HepG2 (cell line): ENCODE results near the gene BHMT. TPM values are rescaled to one million over a fixed set of nuclear protein-coding genes. Genes with fewer than 3 reads are reported as not detected.

Source experiments
- DNMT1 ChIP-seq: sonication (generic); formaldehyde crosslinking; IDR thresholded peaks from 2 replicates; pipeline ENCODE4 v1.5.1; 2020; ENCODE audit warnings: mild to moderate bottlenecking, missing genetic modification reagents
- GATAD2A ChIP-seq: IDR thresholded peaks from 2 replicates; pipeline ENCODE4 v1.6.1; 2016
- GMEB2 ChIP-seq: IDR thresholded peaks from 2 replicates; pipeline ENCODE4 v1.6.1; 2016; ENCODE audit warnings: missing biosample characterization, missing genetic modification reagents, low read depth
- HDAC1 ChIP-seq: sonication (generic); formaldehyde crosslinking; IDR thresholded peaks from 2 replicates; pipeline ENCODE4 v1.5.1; 2020; ENCODE audit warnings: mild to moderate bottlenecking, missing genetic modification reagents
- JDP2 ChIP-seq: sonication (generic); formaldehyde crosslinking; IDR thresholded peaks from 2 replicates; pipeline ENCODE4 v1.8.1; 2022; ENCODE audit warnings: missing genetic modification reagents, borderline replicate concordance
- KDM6A ChIP-seq: IDR thresholded peaks from 2 replicates; pipeline ENCODE4 v1.6.1; 2016; ENCODE audit warnings: low read depth
- NFIC ChIP-seq: IDR thresholded peaks from 2 replicates; pipeline ENCODE4 v1.6.1; 2012; ENCODE audit warnings: mild to moderate bottlenecking, low read length, inconsistent platforms
- PHF8 ChIP-seq: sonication (generic); formaldehyde crosslinking; IDR thresholded peaks from 2 replicates; pipeline ENCODE4 v1.5.0; 2020; ENCODE audit warnings: missing genetic modification reagents
- POGZ ChIP-seq: sonication (generic); formaldehyde crosslinking; IDR thresholded peaks from 2 replicates; pipeline ENCODE4 v1.4.0; 2020; ENCODE audit warnings: mild to moderate bottlenecking, missing genetic modification reagents
- SAFB2 ChIP-seq: sonication (generic); formaldehyde crosslinking; IDR thresholded peaks from 2 replicates; pipeline ENCODE4 v1.5.1; 2020; ENCODE audit warnings: missing genetic modification reagents, low read depth, mild to moderate bottlenecking, borderline replicate concordance
- XBP1 ChIP-seq: sonication (generic); formaldehyde crosslinking; IDR thresholded peaks from 2 replicates; pipeline ENCODE4 v1.5.0; 2020; ENCODE audit warnings: missing genetic modification reagents
- YEATS4 ChIP-seq: sonication (generic); formaldehyde crosslinking; IDR thresholded peaks from 2 replicates; pipeline ENCODE4 v1.4.0; 2020; ENCODE audit warnings: missing genetic modification reagents, borderline replicate concordance
- ZBTB20 ChIP-seq: sonication (generic); formaldehyde crosslinking; IDR thresholded peaks from 2 replicates; pipeline ENCODE4 v1.8.1; 2023; ENCODE audit warnings: missing genetic modification reagents, low read depth, mild to moderate bottlenecking, borderline replicate concordance
- ZC3H13 ChIP-seq: sonication (generic); formaldehyde crosslinking; IDR thresholded peaks from 2 replicates; pipeline ENCODE4 v1.8.1; 2023; ENCODE audit warnings: mild to moderate bottlenecking, missing genetic modification reagents, moderate library complexity
- ZFP41 ChIP-seq: sonication (generic); formaldehyde crosslinking; IDR thresholded peaks from 2 replicates; pipeline ENCODE4 v1.4.0; 2020; ENCODE audit warnings: mild to moderate bottlenecking, missing genetic modification reagents, borderline replicate concordance
- ZFY ChIP-seq: sonication (generic); formaldehyde crosslinking; IDR thresholded peaks from 2 replicates; pipeline ENCODE4 v1.4.0; 2020; ENCODE audit warnings: missing genetic modification reagents
- ZNF317 ChIP-seq: sonication (generic); formaldehyde crosslinking; IDR thresholded peaks from 2 replicates; pipeline ENCODE4 v1.5.0; 2020; ENCODE audit warnings: mild to moderate bottlenecking, missing genetic modification reagents
- ZNF512 ChIP-seq: sonication (generic); formaldehyde crosslinking; IDR thresholded peaks from 2 replicates; pipeline ENCODE4 v1.4.0; 2020; ENCODE audit warnings: mild to moderate bottlenecking, missing genetic modification reagents
- ZNF546 ChIP-seq: sonication (generic); formaldehyde crosslinking; conservative IDR thresholded peaks from 2 replicates; pipeline ENCODE4 v1.8.1; 2023; ENCODE audit warnings: mild to moderate bottlenecking, missing genetic modification reagents
- ZSCAN30 ChIP-seq: sonication (generic); formaldehyde crosslinking; IDR thresholded peaks from 2 replicates; pipeline ENCODE4 v1.5.0; 2020; ENCODE audit warnings: mild to moderate bottlenecking, missing genetic modification reagents
- polyA plus RNA-seq, 8 experiments: library from polyadenylated mRNA; depleted of rRNA in 3 of 8; stranded (reverse) in 7 of 8; unstranded in 1 of 8; fragments of >200 nt; fragmentation: Illumina TruSeq in 4 of 8; extraction: Trizol in 4 of 8; gene quantifications; 2 replicates each; pipeline versions ENCODE4 v1.2.1 to v1.2.3, GENCODE V29; 2011 to 2016; ENCODE audit warnings: low read depth in 4 of 8, missing spikeins in 1 of 8, mixed read lengths in 1 of 8; ENCODE audit not compliant: insufficient read depth in 1 of 8
- total RNA-seq, 5 experiments: library from RNA; depleted of rRNA; stranded (reverse); fragments of >200 nt; fragmentation: Illumina TruSeq; extraction: Trizol; gene quantifications; 2 replicates each; pipeline ENCODE4 v1.2.3, GENCODE V29; 2016; ENCODE audit warnings: low read depth in 1 of 5
- TF ChIP-seq, protein P1 (sequence below): IDR thresholded peaks from 2 replicates; pipeline ENCODE4 v1.6.1; 2012; ENCODE audit warnings: inconsistent platforms
- TF ChIP-seq, protein P2 (sequence below): sonication (generic); formaldehyde crosslinking; IDR thresholded peaks from 2 replicates; pipeline ENCODE4 v1.4.0; 2020; ENCODE audit warnings: missing genetic modification reagents, mild to moderate bottlenecking, borderline replicate concordance
- TF ChIP-seq, protein P3 (sequence below): sonication (generic); formaldehyde crosslinking; IDR thresholded peaks from 2 replicates; pipeline ENCODE4 v1.5.1; 2020; ENCODE audit warnings: missing genetic modification reagents, mild to moderate bottlenecking, borderline replicate concordance

BHMT gene
- total and polyA plus RNA-seq, 2 of the 13 experiments (the other 11 are each of a cell fraction or from before 2014, with no cell fraction given), result 0.40 to 6.4 TPM

DNA sequence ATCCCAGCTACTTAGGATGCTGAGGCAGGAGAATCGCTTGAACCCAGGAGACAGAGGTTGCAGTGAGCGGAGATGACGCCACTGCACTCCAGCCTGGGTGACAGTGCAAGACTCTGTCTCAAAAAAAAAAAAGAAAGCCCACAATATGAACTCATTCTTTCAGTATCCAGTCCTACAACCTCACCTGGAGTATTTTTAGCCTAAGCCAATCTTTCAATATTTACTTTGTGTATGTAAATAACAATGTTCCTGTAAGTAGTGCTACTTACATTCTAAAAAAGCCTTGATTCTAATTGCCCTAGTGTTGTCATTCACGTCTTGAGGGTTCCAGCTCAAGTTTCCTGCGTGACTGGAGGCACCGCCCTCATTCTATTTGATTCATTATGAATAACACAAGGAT lies 62.0 kb downstream of the BHMT start (continued):
- TF ChIP-seq JDP2 (CRISPR knock-in tag), result no peak
- TF ChIP-seq SAFB2 (CRISPR knock-in tag), result no peak
- TF ChIP-seq HDAC1 (CRISPR knock-in tag), result 0 out of 2 replicates have a peak, but pooled peaks have one; percentile 24
- no peak for TF ChIP-seq GMEB2 (CRISPR knock-in tag)
- no peak for TF ChIP-seq ZBTB20 (CRISPR knock-in tag)
- no peak for TF ChIP-seq ZFP41 (CRISPR knock-in tag)
- TF ChIP-seq ZNF546 (CRISPR knock-in tag), result no peak
- TF ChIP-seq, protein P1, sequence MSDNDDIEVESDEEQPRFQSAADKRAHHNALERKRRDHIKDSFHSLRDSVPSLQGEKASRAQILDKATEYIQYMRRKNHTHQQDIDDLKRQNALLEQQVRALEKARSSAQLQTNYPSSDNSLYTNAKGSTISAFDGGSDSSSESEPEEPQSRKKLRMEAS, result no peak
- no peak for TF ChIP-seq XBP1 (CRISPR knock-in tag)
- TF ChIP-seq ZNF512, result no peak
- TF ChIP-seq POGZ (CRISPR knock-in tag), result no peak
- TF ChIP-seq ZSCAN30, result no peak
- TF ChIP-seq DNMT1 (CRISPR knock-in tag), result no peak
- TF ChIP-seq NFIC, result no peak
- TF ChIP-seq, protein P2, sequence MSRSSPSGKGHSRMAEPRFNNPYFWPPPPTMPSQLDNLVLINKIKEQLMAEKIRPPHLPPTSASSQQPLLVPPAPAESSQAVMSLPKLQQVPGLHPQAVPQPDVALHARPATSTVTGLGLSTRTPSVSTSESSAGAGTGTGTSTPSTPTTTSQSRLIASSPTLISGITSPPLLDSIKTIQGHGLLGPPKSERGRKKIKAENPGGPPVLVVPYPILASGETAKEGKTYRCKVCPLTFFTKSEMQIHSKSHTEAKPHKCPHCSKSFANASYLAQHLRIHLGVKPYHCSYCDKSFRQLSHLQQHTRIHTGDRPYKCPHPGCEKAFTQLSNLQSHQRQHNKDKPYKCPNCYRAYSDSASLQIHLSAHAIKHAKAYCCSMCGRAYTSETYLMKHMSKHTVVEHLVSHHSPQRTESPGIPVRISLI (CRISPR knock-in tag), result peak; percentile 83
- no peak for TF ChIP-seq ZFY (CRISPR knock-in tag)
- TF ChIP-seq YEATS4 (CRISPR knock-in tag), result no peak
- TF ChIP-seq GATAD2A, result peak; percentile 81
- TF ChIP-seq ZNF317 (CRISPR knock-in tag), result no peak
- TF ChIP-seq ZC3H13 (CRISPR knock-in tag), result no peak
- TF ChIP-seq PHF8 (CRISPR knock-in tag), result no peak
- 0 out of 2 replicates have a peak, but pooled peaks have one; percentile 37 for TF ChIP-seq KDM6A (CRISPR knock-in tag)
- TF ChIP-seq, protein P3, sequence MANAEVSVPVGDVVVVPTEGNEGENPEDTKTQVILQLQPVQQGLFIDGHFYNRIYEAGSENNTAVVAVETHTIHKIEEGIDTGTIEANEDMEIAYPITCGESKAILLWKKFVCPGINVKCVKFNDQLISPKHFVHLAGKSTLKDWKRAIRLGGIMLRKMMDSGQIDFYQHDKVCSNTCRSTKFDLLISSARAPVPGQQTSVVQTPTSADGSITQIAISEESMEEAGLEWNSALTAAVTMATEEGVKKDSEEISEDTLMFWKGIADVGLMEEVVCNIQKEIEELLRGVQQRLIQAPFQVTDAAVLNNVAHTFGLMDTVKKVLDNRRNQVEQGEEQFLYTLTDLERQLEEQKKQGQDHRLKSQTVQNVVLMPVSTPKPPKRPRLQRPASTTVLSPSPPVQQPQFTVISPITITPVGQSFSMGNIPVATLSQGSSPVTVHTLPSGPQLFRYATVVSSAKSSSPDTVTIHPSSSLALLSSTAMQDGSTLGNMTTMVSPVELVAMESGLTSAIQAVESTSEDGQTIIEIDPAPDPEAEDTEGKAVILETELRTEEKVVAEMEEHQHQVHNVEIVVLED (CRISPR knock-in tag), result no peak
